GM12873 (cell line): ENCODE data around the gene DCLK1.

Source experiments
- TF ChIP-seq, protein P1 (sequence below): IDR thresholded peaks from 2 replicates; pipeline ENCODE4 v1.5.1; 2012; ENCODE audit warnings: low read depth, mild to moderate bottlenecking, moderate library complexity, low read length, control low read depth; ENCODE audit not compliant: insufficient read depth; ENCODE audit errors: missing control alignments

DCLK1 gene

DNA sequence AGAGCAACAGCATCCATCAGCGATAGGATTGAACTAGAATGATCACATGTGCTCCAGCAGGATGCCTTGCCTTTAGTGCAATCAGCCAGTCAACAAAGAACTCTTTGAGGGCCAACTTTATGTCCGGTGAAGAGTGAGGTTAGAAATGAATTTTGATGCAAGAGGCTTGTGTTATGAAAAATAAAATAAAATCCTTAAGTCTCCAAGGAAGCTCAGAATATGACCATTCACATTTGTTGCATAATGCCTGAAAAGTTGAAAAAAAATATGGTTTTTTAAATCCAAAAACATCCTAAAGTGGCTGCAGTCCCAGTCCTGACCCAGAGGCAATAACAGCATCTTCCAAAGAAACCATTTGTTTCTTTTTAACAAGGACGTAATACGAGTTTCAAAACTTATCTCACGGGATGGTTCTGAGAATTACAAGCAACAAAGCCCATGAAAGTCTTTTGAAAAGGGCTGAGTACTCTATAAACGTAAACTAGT lies 61.3 kb downstream of the DCLK1 start:
- TF ChIP-seq, protein P1, sequence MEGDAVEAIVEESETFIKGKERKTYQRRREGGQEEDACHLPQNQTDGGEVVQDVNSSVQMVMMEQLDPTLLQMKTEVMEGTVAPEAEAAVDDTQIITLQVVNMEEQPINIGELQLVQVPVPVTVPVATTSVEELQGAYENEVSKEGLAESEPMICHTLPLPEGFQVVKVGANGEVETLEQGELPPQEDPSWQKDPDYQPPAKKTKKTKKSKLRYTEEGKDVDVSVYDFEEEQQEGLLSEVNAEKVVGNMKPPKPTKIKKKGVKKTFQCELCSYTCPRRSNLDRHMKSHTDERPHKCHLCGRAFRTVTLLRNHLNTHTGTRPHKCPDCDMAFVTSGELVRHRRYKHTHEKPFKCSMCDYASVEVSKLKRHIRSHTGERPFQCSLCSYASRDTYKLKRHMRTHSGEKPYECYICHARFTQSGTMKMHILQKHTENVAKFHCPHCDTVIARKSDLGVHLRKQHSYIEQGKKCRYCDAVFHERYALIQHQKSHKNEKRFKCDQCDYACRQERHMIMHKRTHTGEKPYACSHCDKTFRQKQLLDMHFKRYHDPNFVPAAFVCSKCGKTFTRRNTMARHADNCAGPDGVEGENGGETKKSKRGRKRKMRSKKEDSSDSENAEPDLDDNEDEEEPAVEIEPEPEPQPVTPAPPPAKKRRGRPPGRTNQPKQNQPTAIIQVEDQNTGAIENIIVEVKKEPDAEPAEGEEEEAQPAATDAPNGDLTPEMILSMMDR, result no peak

DNA sequence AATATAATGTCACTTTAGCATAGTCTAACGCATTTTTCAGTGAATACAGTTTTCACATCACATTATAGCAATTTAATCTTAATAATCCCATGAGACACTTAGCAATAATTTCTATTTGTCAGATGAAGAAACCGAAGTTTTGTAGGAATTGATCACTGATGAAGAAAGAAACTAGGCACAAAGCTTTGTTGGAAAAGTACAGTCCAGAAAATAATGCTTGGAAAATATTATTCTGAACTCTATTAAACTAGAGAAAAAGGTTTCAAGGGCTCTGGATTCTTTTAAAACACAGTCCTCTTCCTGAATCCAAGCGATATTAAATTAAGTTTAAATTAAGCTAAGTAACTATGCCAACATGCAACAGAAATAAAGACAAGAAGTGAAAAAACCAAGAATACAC lies 62.2 kb downstream of the DCLK1 start:
- TF ChIP-seq, protein P1, result no peak

- TF ChIP-seq, protein P1, result no peak
These were observed 62.6 kb downstream of the DCLK1 start for GRCh38 chr13:36068566-36068965.

GRCh38 chr13:36067746-36068381 lies 63.3 kb downstream of the DCLK1 start:
- TF ChIP-seq, protein P1, result no peak

- TF ChIP-seq, protein P1, result no peak
These were observed 68.9 kb downstream of the DCLK1 start for GRCh38 chr13:36062249-36062648.

DNA sequence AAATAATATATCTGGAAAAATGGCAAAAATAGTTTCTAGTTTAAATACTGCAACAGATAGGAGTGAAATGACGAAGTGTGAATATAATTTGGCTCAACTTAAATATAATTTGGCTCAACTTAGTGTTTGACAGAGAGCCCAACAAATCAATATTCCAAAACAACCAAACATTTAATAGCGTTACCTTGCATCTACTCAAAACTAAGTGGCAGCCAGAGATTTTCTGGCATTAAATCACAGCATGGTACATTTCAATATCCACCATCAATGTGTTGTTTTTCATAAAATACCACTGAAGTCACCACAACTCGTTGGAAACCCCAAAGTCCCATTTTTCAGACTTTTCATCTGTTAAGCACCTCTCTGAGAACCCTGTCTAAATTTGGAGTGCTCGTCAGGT lies 69.6 kb downstream of the DCLK1 start:
- TF ChIP-seq, protein P1, result no peak

- TF ChIP-seq, protein P1, result no peak
These were observed 70.1 kb downstream of the DCLK1 start for GRCh38 chr13:36061054-36061453.

- TF ChIP-seq, protein P1, result no peak
These were observed 71.9 kb downstream of the DCLK1 start for GRCh38 chr13:36059321-36059720.
